ENCODE data around the gene RAB34. TPM values are rescaled to one million over a fixed set of nuclear protein-coding genes. Genes with fewer than 3 reads are reported as not detected.

The RAB34 gene
- total and polyA plus RNA-seq, 9 of the 15 experiments (the other 6 are each of a cell fraction or from before 2014, with no cell fraction given), result 0.07 to 3.8 (median 0.46) TPM; not detected in 1

DNA sequence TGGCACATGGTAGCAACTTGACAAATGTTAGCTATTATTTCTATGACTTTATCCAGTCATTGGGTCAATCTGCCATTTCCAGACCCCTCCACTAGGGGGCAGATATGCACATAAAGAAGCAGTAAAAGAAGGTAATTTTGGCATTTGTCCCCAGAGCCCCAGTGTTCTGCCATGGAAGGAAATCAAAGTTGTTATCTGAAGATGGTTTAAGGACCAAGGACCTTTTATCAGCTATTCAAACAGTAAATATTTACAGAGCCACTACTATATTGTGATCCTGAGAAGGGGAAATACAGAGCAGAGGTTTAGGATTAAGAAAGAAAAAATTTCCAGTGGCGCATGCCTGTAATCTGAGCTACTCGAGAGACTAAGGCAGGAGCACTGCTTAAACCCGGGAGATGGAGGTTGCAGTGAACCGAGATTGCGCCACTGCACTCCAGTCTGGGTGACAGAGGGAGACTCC lies 46.2 kb upstream of the RAB34 start (continued):
- TF ChIP-seq RBM25 (IDR thresholded peaks at IDR 0.05; ENCODE audit: low read depth, low read length, severe bottlenecking) (no peak), SMAD3 (CRISPR knock-in tag; conservative IDR thresholded peaks at IDR 0.05) (no peak), CBFA2T3 (IDR thresholded peaks at IDR 0.05) (no peak), PCBP1 (IDR thresholded peaks at IDR 0.05; ENCODE audit: low read depth, low read length, poor library complexity, severe bottlenecking) (no peak), ARHGAP35 (IDR thresholded peaks at IDR 0.05; ENCODE audit: partially characterized antibody) (no peak), PHF8 (IDR thresholded peaks at IDR 0.05; ENCODE audit: borderline replicate concordance, low read length) (no peak), PURB (CRISPR knock-in tag; IDR thresholded peaks at IDR 0.05; ENCODE audit: low read depth) (no peak), TOE1 (IDR thresholded peaks at IDR 0.05; ENCODE audit: borderline replicate concordance) (no peak), TOE1 (CRISPR knock-in tag; IDR thresholded peaks at IDR 0.05; ENCODE audit: borderline replicate concordance, low read depth) (no peak), SAFB (IDR thresholded peaks at IDR 0.05; ENCODE audit: borderline replicate concordance, low read depth, low read length) (no peak), ZC3H8 (IDR thresholded peaks at IDR 0.05) (no peak), ZNF717 (CRISPR knock-in tag; IDR thresholded peaks at IDR 0.05) (no peak), FOXM1 (IDR thresholded peaks at IDR 0.05; ENCODE audit: low read depth) (no peak), FOXM1 (CRISPR knock-in tag; IDR thresholded peaks at IDR 0.05; ENCODE audit: low read depth) (no peak)
- TF ChIP-seq, protein P1, sequence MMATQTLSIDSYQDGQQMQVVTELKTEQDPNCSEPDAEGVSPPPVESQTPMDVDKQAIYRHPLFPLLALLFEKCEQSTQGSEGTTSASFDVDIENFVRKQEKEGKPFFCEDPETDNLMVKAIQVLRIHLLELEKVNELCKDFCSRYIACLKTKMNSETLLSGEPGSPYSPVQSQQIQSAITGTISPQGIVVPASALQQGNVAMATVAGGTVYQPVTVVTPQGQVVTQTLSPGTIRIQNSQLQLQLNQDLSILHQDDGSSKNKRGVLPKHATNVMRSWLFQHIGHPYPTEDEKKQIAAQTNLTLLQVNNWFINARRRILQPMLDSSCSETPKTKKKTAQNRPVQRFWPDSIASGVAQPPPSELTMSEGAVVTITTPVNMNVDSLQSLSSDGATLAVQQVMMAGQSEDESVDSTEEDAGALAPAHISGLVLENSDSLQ (IDR thresholded peaks at IDR 0.05), result no peak; the same call in 1 of the 2 replicates
- TF ChIP-seq, protein P2, sequence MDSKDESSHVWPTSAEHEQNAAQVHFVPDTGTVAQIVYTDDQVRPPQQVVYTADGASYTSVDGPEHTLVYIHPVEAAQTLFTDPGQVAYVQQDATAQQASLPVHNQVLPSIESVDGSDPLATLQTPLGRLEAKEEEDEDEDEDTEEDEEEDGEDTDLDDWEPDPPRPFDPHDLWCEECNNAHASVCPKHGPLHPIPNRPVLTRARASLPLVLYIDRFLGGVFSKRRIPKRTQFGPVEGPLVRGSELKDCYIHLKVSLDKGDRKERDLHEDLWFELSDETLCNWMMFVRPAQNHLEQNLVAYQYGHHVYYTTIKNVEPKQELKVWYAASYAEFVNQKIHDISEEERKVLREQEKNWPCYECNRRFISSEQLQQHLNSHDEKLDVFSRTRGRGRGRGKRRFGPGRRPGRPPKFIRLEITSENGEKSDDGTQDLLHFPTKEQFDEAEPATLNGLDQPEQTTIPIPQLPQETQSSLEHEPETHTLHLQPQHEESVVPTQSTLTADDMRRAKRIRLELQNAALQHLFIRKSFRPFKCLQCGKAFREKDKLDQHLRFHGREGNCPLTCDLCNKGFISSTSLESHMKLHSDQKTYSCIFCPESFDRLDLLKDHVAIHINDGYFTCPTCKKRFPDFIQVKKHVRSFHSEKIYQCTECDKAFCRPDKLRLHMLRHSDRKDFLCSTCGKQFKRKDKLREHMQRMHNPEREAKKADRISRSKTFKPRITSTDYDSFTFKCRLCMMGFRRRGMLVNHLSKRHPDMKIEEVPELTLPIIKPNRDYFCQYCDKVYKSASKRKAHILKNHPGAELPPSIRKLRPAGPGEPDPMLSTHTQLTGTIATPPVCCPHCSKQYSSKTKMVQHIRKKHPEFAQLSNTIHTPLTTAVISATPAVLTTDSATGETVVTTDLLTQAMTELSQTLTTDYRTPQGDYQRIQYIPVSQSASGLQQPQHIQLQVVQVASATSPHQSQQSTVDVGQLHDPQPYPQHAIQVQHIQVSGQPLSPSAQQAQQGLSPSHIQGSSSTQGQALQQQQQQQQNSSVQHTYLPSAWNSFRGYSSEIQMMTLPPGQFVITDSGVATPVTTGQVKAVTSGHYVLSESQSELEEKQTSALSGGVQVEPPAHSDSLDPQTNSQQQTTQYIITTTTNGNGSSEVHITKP (IDR thresholded peaks at IDR 0.05; ENCODE audit: partially characterized antibody), result no peak
- TF ChIP-seq, protein P3, sequence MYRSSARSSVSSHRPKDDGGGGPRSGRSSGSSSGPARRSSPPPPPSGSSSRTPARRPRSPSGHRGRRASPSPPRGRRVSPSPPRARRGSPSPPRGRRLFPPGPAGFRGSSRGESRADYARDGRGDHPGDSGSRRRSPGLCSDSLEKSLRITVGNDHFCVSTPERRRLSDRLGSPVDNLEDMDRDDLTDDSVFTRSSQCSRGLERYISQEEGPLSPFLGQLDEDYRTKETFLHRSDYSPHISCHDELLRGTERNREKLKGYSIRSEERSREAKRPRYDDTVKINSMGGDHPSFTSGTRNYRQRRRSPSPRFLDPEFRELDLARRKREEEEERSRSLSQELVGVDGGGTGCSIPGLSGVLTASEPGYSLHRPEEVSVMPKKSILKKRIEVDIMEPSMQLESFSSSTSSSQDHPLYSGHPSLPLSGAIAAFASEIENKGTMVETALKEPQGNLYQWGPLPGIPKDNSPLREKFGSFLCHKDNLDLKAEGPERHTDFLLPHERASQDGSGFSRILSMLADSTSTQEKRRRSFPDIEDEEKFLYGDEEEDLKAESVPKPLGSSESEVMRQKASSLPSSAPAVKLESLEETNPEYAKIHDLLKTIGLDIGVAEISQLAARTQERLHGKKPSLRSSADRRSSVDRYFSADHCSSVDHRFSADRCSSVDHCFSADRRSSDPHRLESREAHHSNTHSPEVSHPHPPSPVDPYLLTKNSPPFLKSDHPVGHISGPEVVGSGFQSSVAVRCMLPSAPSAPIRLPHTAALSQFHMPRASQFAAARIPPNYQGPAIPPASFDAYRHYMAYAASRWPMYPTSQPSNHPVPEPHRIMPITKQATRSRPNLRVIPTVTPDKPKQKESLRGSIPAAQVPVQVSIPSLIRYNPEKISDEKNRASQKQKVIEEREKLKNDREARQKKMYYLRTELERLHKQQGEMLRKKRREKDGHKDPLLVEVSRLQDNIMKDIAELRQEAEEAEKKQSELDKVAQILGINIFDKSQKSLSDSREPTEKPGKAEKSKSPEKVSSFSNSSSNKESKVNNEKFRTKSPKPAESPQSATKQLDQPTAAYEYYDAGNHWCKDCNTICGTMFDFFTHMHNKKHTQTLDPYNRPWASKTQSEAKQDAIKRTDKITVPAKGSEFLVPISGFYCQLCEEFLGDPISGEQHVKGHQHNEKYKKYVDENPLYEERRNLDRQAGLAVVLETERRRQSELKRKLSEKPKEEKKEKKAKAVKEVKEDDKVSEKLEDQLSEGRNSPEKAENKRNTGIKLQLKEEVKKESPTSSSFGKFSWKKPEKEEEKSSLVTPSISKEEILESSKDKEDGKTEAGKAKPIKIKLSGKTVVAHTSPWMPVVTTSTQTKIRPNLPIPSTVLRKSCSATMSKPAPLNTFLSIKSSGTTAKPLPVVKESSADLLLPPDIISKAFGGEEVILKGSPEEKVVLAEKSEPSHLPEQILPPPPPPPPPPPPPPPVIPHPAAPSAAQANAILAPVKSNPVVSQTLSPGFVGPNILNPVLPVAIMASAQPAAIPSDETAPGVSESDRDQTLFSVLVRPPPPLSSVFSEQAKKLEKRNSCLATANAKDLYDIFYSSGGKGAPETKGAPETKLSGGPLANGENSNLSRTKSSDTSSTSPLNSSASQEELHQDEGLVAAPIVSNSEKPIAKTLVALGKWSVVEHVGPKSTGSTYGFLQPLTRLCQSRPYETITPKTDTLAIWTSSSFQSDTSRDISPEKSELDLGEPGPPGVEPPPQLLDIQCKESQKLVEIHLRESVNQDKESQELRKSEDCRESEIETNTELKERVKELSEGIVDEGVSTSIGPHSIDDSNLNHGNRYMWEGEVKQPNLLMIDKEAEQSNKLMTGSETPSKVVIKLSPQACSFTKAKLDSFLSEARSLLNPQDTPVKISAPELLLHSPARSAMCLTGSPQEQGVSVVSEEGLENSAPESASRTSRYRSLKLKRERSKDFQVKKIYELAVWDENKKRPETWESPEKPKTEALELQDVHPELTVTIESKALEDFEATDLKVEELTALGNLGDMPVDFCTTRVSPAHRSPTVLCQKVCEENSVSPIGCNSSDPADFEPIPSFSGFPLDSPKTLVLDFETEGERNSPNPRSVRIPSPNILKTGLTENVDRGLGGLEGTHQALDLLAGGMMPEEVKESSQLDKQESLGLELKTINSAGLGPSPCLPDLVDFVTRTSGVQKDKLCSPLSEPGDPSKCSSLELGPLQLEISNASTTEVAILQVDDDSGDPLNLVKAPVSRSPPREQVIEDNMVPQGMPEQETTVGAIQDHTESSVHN (IDR thresholded peaks at IDR 0.05; ENCODE audit: borderline replicate concordance in 1 of 2, low read depth in 1 of 2), result no peak
